IMR-90 (cell line): ENCODE results near the gene KIAA0825. TPM values are rescaled to one million over a fixed set of nuclear protein-coding genes. Genes with fewer than 3 reads are reported as not detected.

ENCODE experiments used
- ATAC-seq: fragments of 200-7000 bp; cut with Tn5 transposase; 2 replicates; pipeline ENCODE4 v1.9.1; 2020; ENCODE audit warnings: low read depth, mild to moderate bottlenecking, moderate library complexity
- BruUV-seq: library from RNA; stranded (reverse); fragments of 400-500 nt; replicated peaks from 2 replicates; lab custom pipeline; 2021; lab: Mats Ljungman, UMichigan
- CTCF ChIA-PET: fragments of 300-600 bp; formaldehyde crosslinking; extraction: SDS; loops from one replicate; lab custom pipeline; 2021; ENCODE audit warnings: antibody characterized with exemption; lab: Yijun Ruan, JAX
- POLR2A ChIA-PET: fragments of 300-600 bp; sonication (Branson Sonifier 250); formaldehyde crosslinking; loops from one replicate; lab custom pipeline; 2022; ENCODE audit warnings: antibody characterized with exemption; ENCODE audit not compliant: unreplicated experiment; lab: Charles Lee
- DNase-seq: peaks from one replicate; pipeline ENCODE4 v3.0.0; 2013
- H2AFZ ChIP-seq: replicated peaks from 2 replicates; pipeline ENCODE3; 2013; ENCODE audit warnings: low read length, mild to moderate bottlenecking; ENCODE audit not compliant: poor library complexity
- H2AK5ac ChIP-seq: 2 replicates; pipeline ENCODE4 v1.6.1; 2013; ENCODE audit warnings: low read depth, low read length, inconsistent platforms
- H2AK9ac ChIP-seq: replicated peaks from 2 replicates; pipeline ENCODE3; 2013; ENCODE audit warnings: mild to moderate bottlenecking, low read depth, low read length, moderate library complexity; ENCODE audit not compliant: poor library complexity
- H2BK120ac ChIP-seq: 2 replicates; pipeline ENCODE4 v1.6.1; 2013; ENCODE audit warnings: low read depth, low read length, inconsistent platforms
- H2BK15ac ChIP-seq: 3 replicates; pipeline ENCODE4 v1.6.1; 2013; ENCODE audit warnings: low read depth, low read length, inconsistent platforms
- H2BK20ac ChIP-seq: 2 replicates; pipeline ENCODE4 v1.6.1; 2013; ENCODE audit warnings: low read depth, mild to moderate bottlenecking, inconsistent platforms, low read length, moderate library complexity
- H2BK5ac ChIP-seq: 2 replicates; pipeline ENCODE4 v1.6.1; 2013; ENCODE audit warnings: mild to moderate bottlenecking, low read depth, low read length, inconsistent platforms; ENCODE audit not compliant: poor library complexity, severe bottlenecking
- H3K14ac ChIP-seq: replicated peaks from 2 replicates; pipeline ENCODE4 v1.6.1; 2013; ENCODE audit warnings: low read depth, low read length, inconsistent platforms
- H3K18ac ChIP-seq: 2 replicates; pipeline ENCODE4 v1.6.1; 2013; ENCODE audit warnings: low read depth, low read length, control low read depth
- H3K23ac ChIP-seq: 2 replicates; pipeline ENCODE4 v1.6.1; 2013; ENCODE audit warnings: low read depth, low read length, inconsistent platforms
- H3K27ac ChIP-seq: 2 replicates; pipeline ENCODE4 v1.5.1; 2013; ENCODE audit warnings: mild to moderate bottlenecking, control low read depth, low read length; ENCODE audit not compliant: insufficient read depth
- H3K27me3 ChIP-seq: 2 replicates; pipeline ENCODE4 v1.6.1; 2013; ENCODE audit warnings: low read length; ENCODE audit not compliant: control insufficient read depth, insufficient read depth
- H3K36me3 ChIP-seq: 2 replicates; pipeline ENCODE4 v1.6.1; 2013; ENCODE audit warnings: low read length, mixed read lengths; ENCODE audit not compliant: control insufficient read depth, insufficient read depth
- H3K4ac ChIP-seq: 2 replicates; pipeline ENCODE4 v1.6.1; 2013; ENCODE audit warnings: low read depth, low read length, inconsistent platforms
- H3K4me1 ChIP-seq: 2 replicates; pipeline ENCODE4 v1.6.1; 2013; ENCODE audit warnings: low read length, mixed read lengths; ENCODE audit not compliant: control insufficient read depth, insufficient read depth
- H3K4me2 ChIP-seq: 2 replicates; pipeline ENCODE4 v1.6.1; 2013; ENCODE audit warnings: low read depth, mild to moderate bottlenecking, control low read depth, low read length, moderate library complexity
- H3K4me3 ChIP-seq: 2 replicates; pipeline ENCODE4 v1.5.1; 2013; ENCODE audit warnings: low read depth, mild to moderate bottlenecking, control low read depth, low read length, moderate library complexity; ENCODE audit not compliant: insufficient read depth
- H3K56ac ChIP-seq: 2 replicates; pipeline ENCODE4 v1.6.1; 2013; ENCODE audit warnings: low read length, inconsistent platforms; ENCODE audit not compliant: insufficient read depth; ENCODE audit errors: extremely low read depth
- H3K79me1 ChIP-seq, 2 experiments: 2 replicates each; pipeline ENCODE4 v1.6.1; 2013; ENCODE audit warnings: low read length in 2 of 2, inconsistent platforms in 1 of 2, low read depth in 1 of 2
- H3K9ac ChIP-seq: 2 replicates; pipeline ENCODE4 v1.6.1; 2013; ENCODE audit warnings: low read depth, low read length, control low read depth
- H3K9me1 ChIP-seq: 2 replicates; pipeline ENCODE4 v1.6.1; 2013; ENCODE audit warnings: low read length, inconsistent platforms; ENCODE audit not compliant: insufficient read depth
- H3K9me3 ChIP-seq: 2 replicates; pipeline ENCODE4 v1.6.1; 2013; ENCODE audit warnings: low read length; ENCODE audit not compliant: control insufficient read depth, insufficient read depth
- H4K20me1 ChIP-seq: 2 replicates; pipeline ENCODE4 v1.6.1; 2013; ENCODE audit warnings: low read length, inconsistent platforms; ENCODE audit not compliant: insufficient read depth
- H4K5ac ChIP-seq: 2 replicates; pipeline ENCODE4 v1.6.1; 2013; ENCODE audit warnings: mild to moderate bottlenecking, low read depth, low read length, control low read depth
- H4K8ac ChIP-seq, 2 experiments: 2 replicates each; pipeline ENCODE4 v1.6.1; 2013; ENCODE audit warnings: low read depth in 2 of 2, low read length in 2 of 2, control low read depth in 1 of 2, inconsistent platforms in 1 of 2
- H4K91ac ChIP-seq: 2 replicates; pipeline ENCODE4 v1.6.1; 2013; ENCODE audit warnings: low read depth, low read length, inconsistent platforms; ENCODE audit not compliant: insufficient read depth
- BHLHE40 ChIP-seq: fragments of 150-350 bp; IDR thresholded peaks from 2 replicates; pipeline ENCODE4 v1.6.1; 2016; ENCODE audit warnings: mild to moderate bottlenecking, low read depth, low read length
- CEBPB ChIP-seq: IDR thresholded peaks from 2 replicates; pipeline ENCODE4 v1.6.1; 2012; ENCODE audit warnings: low read depth, low read length, improper control_type of control experiment
- CHD1 ChIP-seq: IDR thresholded peaks from 2 replicates; pipeline ENCODE4 v1.6.1; 2012; ENCODE audit warnings: low read depth, low read length, improper control_type of control experiment
- FOS ChIP-seq: fragments of 150-350 bp; IDR thresholded peaks from 2 replicates; pipeline ENCODE4 v1.6.1; 2016; ENCODE audit warnings: low read depth, low read length
- MAFK ChIP-seq: IDR thresholded peaks from 2 replicates; pipeline ENCODE4 v1.6.1; 2012; ENCODE audit warnings: low read depth, low read length, improper control_type of control experiment
- MXI1 ChIP-seq: IDR thresholded peaks from 2 replicates; pipeline ENCODE4 v1.6.1; 2012; ENCODE audit warnings: low read depth, mild to moderate bottlenecking, low read length, moderate library complexity, borderline replicate concordance
- NFE2L2 ChIP-seq: fragments of 150-350 bp; IDR thresholded peaks from 2 replicates; pipeline ENCODE4 v1.6.1; 2016; ENCODE audit warnings: low read depth, mild to moderate bottlenecking, low read length
- POLR2A ChIP-seq: IDR thresholded peaks from 2 replicates; pipeline ENCODE4 v1.6.1; 2012; ENCODE audit warnings: mild to moderate bottlenecking, low read depth, low read length
- RAD21 ChIP-seq: IDR thresholded peaks from 2 replicates; pipeline ENCODE4 v1.6.1; 2012; ENCODE audit warnings: low read length, improper control_type of control experiment
- RFX5 ChIP-seq: IDR thresholded peaks from 2 replicates; pipeline ENCODE4 v1.8.0; 2012; ENCODE audit warnings: low read depth, mild to moderate bottlenecking, low read length, moderate library complexity
- SMC3 ChIP-seq: fragments of 150-350 bp; IDR thresholded peaks from 2 replicates; pipeline ENCODE4 v1.6.1; 2016; ENCODE audit warnings: low read depth, mild to moderate bottlenecking, antibody characterized with exemption, low read length, moderate library complexity
- WGBS, 2 experiments: methylation state at CpG; one replicate each; pipeline versions ENCODE4 v1.1.5 to v1.1.7; 2013; ENCODE audit warnings: missing lambda C conversion rate in 2 of 2; ENCODE audit not compliant: insufficient read length in 1 of 2; ENCODE audit errors: extremely low coverage in 2 of 2; 5-methylcytosine and 5-hydroxymethylcytosine counted together
- dilution Hi-C: fragments of 300-500 bp; cut with HindIII; formaldehyde crosslinking; loops from one replicate; pipeline ENCODE4 v1.14.3; 2018; ENCODE audit warnings: low sequenced_read_pairs; ENCODE audit not compliant: unreplicated experiment
- in situ Hi-C: fragments of 300-500 bp; cut with MboI; formaldehyde crosslinking; loops from 3 replicates; pipeline ENCODE4 v1.14.3; 2019; ENCODE audit warnings: low sequenced_read_pairs, inconsistent platforms, mixed read lengths
- intact Hi-C: fragments of 100-400 bp; cut with micrococcal nuclease; formaldehyde crosslinking; loops from 2 replicates; pipeline ENCODE4 v1.10.0; 2022
- polyA plus RNA-seq, 3 experiments: library from polyadenylated mRNA; depleted of rRNA; stranded (reverse); fragments of >200 nt; gene quantifications; 2 replicates each; pipeline ENCODE4 v1.2.3, GENCODE V29; 2012; ENCODE audit warnings: low replicate concordance in 1 of 3
- total RNA-seq: library from RNA; depleted of rRNA; stranded (reverse); fragments of >200 nt; gene quantifications from 2 replicates; pipeline ENCODE4 v1.2.3, GENCODE V29; 2012
- TF ChIP-seq, protein P1 (sequence below): conservative IDR thresholded peaks from 2 replicates; pipeline ENCODE4 v1.5.1; 2012; ENCODE audit warnings: mild to moderate bottlenecking, low read depth, low read length, improper control_type of control experiment
- TF ChIP-seq, protein P2 (sequence below): fragments of 150-350 bp; IDR thresholded peaks from 2 replicates; pipeline ENCODE4 v1.6.1; 2017; ENCODE audit warnings: mild to moderate bottlenecking, antibody characterized with exemption, low read length, low read depth
- TF ChIP-seq, protein P3 (sequence below): fragments of 150-350 bp; IDR thresholded peaks from 2 replicates; pipeline ENCODE4 v1.6.1; 2016; ENCODE audit warnings: low read depth, mild to moderate bottlenecking, low read length, moderate library complexity, borderline replicate concordance

KIAA0825 gene
- total and polyA plus RNA-seq, 2 of the 4 experiments (the other 2 are of a cell fraction) = 0.46 to 1.8 TPM

DNA sequence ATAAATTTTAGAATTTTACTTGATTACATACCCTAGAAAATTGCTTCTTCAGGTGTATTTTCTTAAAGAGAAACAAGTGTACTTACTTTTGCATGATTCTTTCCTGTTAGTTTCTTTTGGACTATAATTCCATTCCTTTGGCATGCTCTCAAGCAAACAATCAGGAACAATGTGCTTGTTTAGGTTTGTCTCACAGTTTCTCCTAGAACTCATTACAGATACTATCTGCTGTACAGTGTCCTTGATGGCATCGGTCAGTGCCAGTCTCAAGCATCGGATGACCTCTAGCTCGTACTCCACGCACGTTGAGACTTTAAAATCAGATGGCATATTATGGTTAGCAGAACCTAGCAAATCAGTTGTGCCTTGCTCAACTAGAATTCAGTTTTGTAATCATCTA, 214.9 kb downstream of the KIAA0825 start:
- no peak overlapping the region for H3K4me2 ChIP-seq
- no peak overlapping the region for H3K27ac ChIP-seq
- H3K4me3 ChIP-seq = no peak overlapping the region
- no TSS peak for BruUV-seq
- no peak overlapping the region for H2AK5ac ChIP-seq
- H3K14ac ChIP-seq = no peak overlapping the region
- no peak overlapping the region for H4K8ac ChIP-seq
- no peak overlapping the region for H2BK120ac ChIP-seq
- DNase-seq (no peak), ATAC-seq (no peak)
- H3K9me1 ChIP-seq = no peaks in the 10 kb centered on the region
- TF ChIP-seq, protein P1, sequence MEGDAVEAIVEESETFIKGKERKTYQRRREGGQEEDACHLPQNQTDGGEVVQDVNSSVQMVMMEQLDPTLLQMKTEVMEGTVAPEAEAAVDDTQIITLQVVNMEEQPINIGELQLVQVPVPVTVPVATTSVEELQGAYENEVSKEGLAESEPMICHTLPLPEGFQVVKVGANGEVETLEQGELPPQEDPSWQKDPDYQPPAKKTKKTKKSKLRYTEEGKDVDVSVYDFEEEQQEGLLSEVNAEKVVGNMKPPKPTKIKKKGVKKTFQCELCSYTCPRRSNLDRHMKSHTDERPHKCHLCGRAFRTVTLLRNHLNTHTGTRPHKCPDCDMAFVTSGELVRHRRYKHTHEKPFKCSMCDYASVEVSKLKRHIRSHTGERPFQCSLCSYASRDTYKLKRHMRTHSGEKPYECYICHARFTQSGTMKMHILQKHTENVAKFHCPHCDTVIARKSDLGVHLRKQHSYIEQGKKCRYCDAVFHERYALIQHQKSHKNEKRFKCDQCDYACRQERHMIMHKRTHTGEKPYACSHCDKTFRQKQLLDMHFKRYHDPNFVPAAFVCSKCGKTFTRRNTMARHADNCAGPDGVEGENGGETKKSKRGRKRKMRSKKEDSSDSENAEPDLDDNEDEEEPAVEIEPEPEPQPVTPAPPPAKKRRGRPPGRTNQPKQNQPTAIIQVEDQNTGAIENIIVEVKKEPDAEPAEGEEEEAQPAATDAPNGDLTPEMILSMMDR = no peak
- TF ChIP-seq MXI1 (no peak), RAD21 (no peak), BHLHE40 (no peak), NFE2L2 (no peak), RFX5 (no peak), SMC3 (no peak), POLR2A (no peak), CEBPB (no peak), FOS (no peak), CHD1 (no peak), MAFK (no peak)
- TF ChIP-seq, protein P2, sequence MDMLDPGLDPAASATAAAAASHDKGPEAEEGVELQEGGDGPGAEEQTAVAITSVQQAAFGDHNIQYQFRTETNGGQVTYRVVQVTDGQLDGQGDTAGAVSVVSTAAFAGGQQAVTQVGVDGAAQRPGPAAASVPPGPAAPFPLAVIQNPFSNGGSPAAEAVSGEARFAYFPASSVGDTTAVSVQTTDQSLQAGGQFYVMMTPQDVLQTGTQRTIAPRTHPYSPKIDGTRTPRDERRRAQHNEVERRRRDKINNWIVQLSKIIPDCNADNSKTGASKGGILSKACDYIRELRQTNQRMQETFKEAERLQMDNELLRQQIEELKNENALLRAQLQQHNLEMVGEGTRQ = no peak
- TF ChIP-seq, protein P3, sequence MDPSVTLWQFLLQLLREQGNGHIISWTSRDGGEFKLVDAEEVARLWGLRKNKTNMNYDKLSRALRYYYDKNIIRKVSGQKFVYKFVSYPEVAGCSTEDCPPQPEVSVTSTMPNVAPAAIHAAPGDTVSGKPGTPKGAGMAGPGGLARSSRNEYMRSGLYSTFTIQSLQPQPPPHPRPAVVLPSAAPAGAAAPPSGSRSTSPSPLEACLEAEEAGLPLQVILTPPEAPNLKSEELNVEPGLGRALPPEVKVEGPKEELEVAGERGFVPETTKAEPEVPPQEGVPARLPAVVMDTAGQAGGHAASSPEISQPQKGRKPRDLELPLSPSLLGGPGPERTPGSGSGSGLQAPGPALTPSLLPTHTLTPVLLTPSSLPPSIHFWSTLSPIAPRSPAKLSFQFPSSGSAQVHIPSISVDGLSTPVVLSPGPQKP = no peak
- H3K36me3 ChIP-seq = no peaks in the 10 kb centered on the region
- POLR2A ChIA-PET = no interaction called here
- H4K91ac ChIP-seq = no peak overlapping the region
- H2AFZ ChIP-seq = no peak overlapping the region
- H3K18ac ChIP-seq = no peak overlapping the region
- intact Hi-C loops (no loop called here), dilution Hi-C loops (no loop called here), in situ Hi-C loops (no loop called here)
- H3K9me3 ChIP-seq = no peaks in the 10 kb centered on the region
- no peak overlapping the region for H2AK9ac ChIP-seq
- H3K4me1 ChIP-seq = no peaks in the 10 kb centered on the region
- H2BK5ac ChIP-seq = no peak overlapping the region
- H3K4ac ChIP-seq = no peak overlapping the region
- H3K79me1 ChIP-seq = no peaks in the 10 kb centered on the region
- H4K5ac ChIP-seq = no peak overlapping the region
- H2BK15ac ChIP-seq = no peak overlapping the region
- H3K56ac ChIP-seq = no peak overlapping the region
- H2BK20ac ChIP-seq = no peak overlapping the region
- H3K9ac ChIP-seq = no peak overlapping the region
- CTCF ChIA-PET = no interaction called here
- H4K20me1 ChIP-seq = no peaks in the 10 kb centered on the region
- no CpG with 5 or more reads among the region's 5 CpGs for WGBS, 2 experiments
- H3K23ac ChIP-seq = no peak overlapping the region
- no peaks in the 10 kb centered on the region for H3K27me3 ChIP-seq
